Left ventricle myocardium superior (tissue), 1 donor: ENCODE measurements around the gene BAIAP2. TPM values are rescaled to one million over a fixed set of nuclear protein-coding genes. Genes with fewer than 3 reads are reported as not detected.

Source experiments
- ATAC-seq: fragments of 200-7000 bp; cut with Tn5 transposase; one replicate; pipeline ENCODE4 v1.9.1; 2020; ENCODE audit warnings: mild to moderate bottlenecking, moderate library complexity
- DNase-seq: peaks from one replicate; pipeline ENCODE4 v3.0.0-alpha.2; 2020
- intact Hi-C: fragments of 100-400 bp; cut with micrococcal nuclease; formaldehyde crosslinking; loops from one replicate; pipeline ENCODE4 v1.11.0; 2022
- total RNA-seq: library from RNA; stranded (reverse); fragmentation: NEBNext Ultra II Directional; extraction: Animal tissue kit (Norgen Biotek cat#: 25700); gene quantifications from one replicate; pipeline ENCODE4 v1.2.1, GENCODE V29; 2021
- donor health status: DM: no; HTN: yes; CAD: no; lungs with severe emphysema.

The BAIAP2 gene
- total RNA-seq, 1 donor from 2014 or later, result 32.7 TPM

GRCh38 chr17:81113158-81113724 is 78.3 kb downstream of the BAIAP2 start:
- DNase-seq (no peak), ATAC-seq (no peak)
- intact Hi-C loops, result no loop called here

- ATAC-seq (no peak), DNase-seq (no peak)
- intact Hi-C loops, result no loop called here
Measured at GRCh38 chr17:81114351-81115093, 79.6 kb downstream of the BAIAP2 start.

- DNase-seq, result no peak
- no peak for ATAC-seq
- intact Hi-C loops, result no loop called here
Measured at GRCh38 chr17:81115219-81115618, 80.3 kb downstream of the BAIAP2 start.

GRCh38 chr17:81115749-81116464 is 81.0 kb downstream of the BAIAP2 start:
- peak; percentile 62 for DNase-seq
- peak; percentile 57 for ATAC-seq
- intact Hi-C loops, result no loop called here

GRCh38 chr17:81116704-81117103 is 81.8 kb downstream of the BAIAP2 start:
- DNase-seq (no peak), ATAC-seq (no peak)
- intact Hi-C loops, result no loop called here

GRCh38 chr17:81117672-81118198 is 82.8 kb downstream of the BAIAP2 start:
- ATAC-seq, result no peak
- intact Hi-C loops, result no loop called here
- DNase-seq, result no peak

- ATAC-seq (no peak), DNase-seq (no peak)
- intact Hi-C loops, result no loop called here
Measured at GRCh38 chr17:81118308-81119221, 83.6 kb downstream of the BAIAP2 start.

GRCh38 chr17:81119223-81120148 is 84.5 kb downstream of the BAIAP2 start:
- ATAC-seq (peak; percentile 36), DNase-seq (peak; percentile 74)
- intact Hi-C loops, result no loop called here

- ATAC-seq (no peak), DNase-seq (no peak)
- intact Hi-C loops, result no loop called here
Measured at GRCh38 chr17:81120149-81120484, 85.2 kb downstream of the BAIAP2 start.

- no peak for DNase-seq
Measured at GRCh38 chr17:81120695-81121621, 86.0 kb downstream of the BAIAP2 start.

GRCh38 chr17:81121841-81122733 is 87.1 kb downstream of the BAIAP2 start:
- DNase-seq, result no peak
- ATAC-seq, result no peak
- intact Hi-C loops, result no loop called here

More at GRCh38 chr17:81120695-81121621, 86.0 kb downstream of the BAIAP2 start:
- no peak for ATAC-seq
- intact Hi-C loops, result no loop called here

- ATAC-seq, result no peak
- DNase-seq, result no peak
- intact Hi-C loops, result no loop called here
Measured at GRCh38 chr17:81123052-81124048, 88.4 kb downstream of the BAIAP2 start.

- no peak for ATAC-seq
Measured at GRCh38 chr17:81124377-81124776, 89.4 kb downstream of the BAIAP2 start.

GRCh38 chr17:81125573-81126081 is 90.7 kb downstream of the BAIAP2 start:
- no peak for DNase-seq
- ATAC-seq, result peak; percentile 58
- intact Hi-C loops, result no loop called here

More at GRCh38 chr17:81124377-81124776, 89.4 kb downstream of the BAIAP2 start:
- intact Hi-C loops, result no loop called here
- DNase-seq, result no peak
